ENCODE data around the gene ZNF770. TPM values are rescaled to one million over a fixed set of nuclear protein-coding genes. Genes with fewer than 3 reads are reported as not detected.

ZNF770 gene
- total RNA-seq, 1 experiment from 2014 or later = 33.0 TPM

DNA sequence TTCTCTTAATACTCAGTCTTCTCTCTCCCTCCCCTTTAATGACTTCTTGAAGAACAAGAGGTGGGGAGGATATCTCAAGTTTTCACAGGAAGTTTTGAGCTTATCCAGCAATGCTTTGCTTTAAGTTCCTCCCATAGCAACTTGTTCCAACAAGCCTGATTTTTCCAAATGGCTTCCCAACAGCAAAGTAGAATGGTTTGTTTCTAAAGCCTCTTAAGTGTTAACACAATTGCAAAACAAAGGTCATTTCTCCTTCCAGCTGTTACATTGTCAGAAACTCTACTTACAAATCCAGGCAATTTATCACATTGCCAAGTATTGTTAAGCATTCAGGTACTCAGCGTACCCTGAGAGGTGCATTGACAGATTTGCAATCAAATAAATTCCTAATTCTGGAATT lies 6.8 kb upstream of the ZNF770 start:
- CTCF ChIA-PET = no interaction called here
- POLR2A ChIA-PET = no interaction called here

DNA sequence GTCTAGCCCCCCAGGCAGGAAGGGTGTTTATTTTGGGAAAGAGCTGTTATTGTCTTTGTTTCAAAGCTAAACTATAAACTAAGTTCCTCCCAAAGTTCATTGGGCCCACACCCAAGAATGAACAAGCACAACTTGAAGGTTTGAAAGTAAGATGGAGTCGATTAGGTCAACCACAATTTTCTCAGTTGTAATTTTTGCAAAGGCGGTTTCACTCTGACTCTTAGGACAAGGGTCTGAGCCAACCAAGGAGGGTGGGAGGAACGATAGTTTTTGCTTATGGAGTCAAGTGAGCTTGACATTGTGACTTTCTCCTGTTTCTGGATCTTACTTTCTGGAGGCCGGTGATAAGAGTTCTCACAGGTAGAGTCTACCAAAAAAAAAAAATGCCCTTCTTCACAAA lies 5.8 kb upstream of the ZNF770 start:
- no peak overlapping the region for H3K27ac Mint-ChIP-seq (ENCODE audit: unreplicated experiment)
- ChIA-PET CTCF (no interaction called here), POLR2A (no interaction called here)
- Histone ChIP-seq H3K27me3 (replicated peaks; ENCODE audit: control insufficient read depth, insufficient read depth, low read length) (no peaks in the 10 kb centered on the region), H3K4me1 (peaks cover 3% of the 10 kb centered on the region; the same call in 1 of the 2 replicates), H3K4me3 (ENCODE audit: low read depth, low read length) (no peak overlapping the region), H3K9me3 (no peaks in the 10 kb centered on the region), H3K36me3 (ENCODE audit: control insufficient read depth, insufficient read depth, low read length) (no peaks in the 10 kb centered on the region)
- H3K4me3 Mint-ChIP-seq (ENCODE audit: unreplicated experiment) = no peak overlapping the region
- BruUV-seq (replicated peaks) = no TSS peak
- TF ChIP-seq, protein P1, sequence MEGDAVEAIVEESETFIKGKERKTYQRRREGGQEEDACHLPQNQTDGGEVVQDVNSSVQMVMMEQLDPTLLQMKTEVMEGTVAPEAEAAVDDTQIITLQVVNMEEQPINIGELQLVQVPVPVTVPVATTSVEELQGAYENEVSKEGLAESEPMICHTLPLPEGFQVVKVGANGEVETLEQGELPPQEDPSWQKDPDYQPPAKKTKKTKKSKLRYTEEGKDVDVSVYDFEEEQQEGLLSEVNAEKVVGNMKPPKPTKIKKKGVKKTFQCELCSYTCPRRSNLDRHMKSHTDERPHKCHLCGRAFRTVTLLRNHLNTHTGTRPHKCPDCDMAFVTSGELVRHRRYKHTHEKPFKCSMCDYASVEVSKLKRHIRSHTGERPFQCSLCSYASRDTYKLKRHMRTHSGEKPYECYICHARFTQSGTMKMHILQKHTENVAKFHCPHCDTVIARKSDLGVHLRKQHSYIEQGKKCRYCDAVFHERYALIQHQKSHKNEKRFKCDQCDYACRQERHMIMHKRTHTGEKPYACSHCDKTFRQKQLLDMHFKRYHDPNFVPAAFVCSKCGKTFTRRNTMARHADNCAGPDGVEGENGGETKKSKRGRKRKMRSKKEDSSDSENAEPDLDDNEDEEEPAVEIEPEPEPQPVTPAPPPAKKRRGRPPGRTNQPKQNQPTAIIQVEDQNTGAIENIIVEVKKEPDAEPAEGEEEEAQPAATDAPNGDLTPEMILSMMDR (IDR thresholded peaks at IDR 0.05; ENCODE audit: insufficient read depth in 1 of 2, low read depth in 1 of 2, low read length in 1 of 2, severe bottlenecking in 1 of 2, unreplicated experiment in 1 of 2) = no peak
- no peaks in the 10 kb centered on the region for H3K27me3 Mint-ChIP-seq (ENCODE audit: insufficient read depth, unreplicated experiment)
- no peak for DNase-seq
- no peaks in the 10 kb centered on the region for H3K36me3 Mint-ChIP-seq (ENCODE audit: insufficient read depth, unreplicated experiment)
- intact Hi-C loops (cut with micrococcal nuclease; ENCODE audit: unreplicated experiment) = no loop called here
- no peaks in the 10 kb centered on the region for H3K4me1 Mint-ChIP-seq (ENCODE audit: low read depth, unreplicated experiment)
- H3K9me3 Mint-ChIP-seq (ENCODE audit: unreplicated experiment) = no peaks in the 10 kb centered on the region

More for the DNA sequence above, 6.8 kb upstream of the ZNF770 start:
- Mint-ChIP-seq H3K27ac (ENCODE audit: unreplicated experiment) (no peak overlapping the region), H3K4me1 (ENCODE audit: low read depth, unreplicated experiment) (no peaks in the 10 kb centered on the region), H3K4me3 (ENCODE audit: unreplicated experiment) (no peak overlapping the region), H3K27me3 (ENCODE audit: insufficient read depth, unreplicated experiment) (no peaks in the 10 kb centered on the region), H3K9me3 (ENCODE audit: unreplicated experiment) (no peaks in the 10 kb centered on the region), H3K36me3 (ENCODE audit: insufficient read depth, unreplicated experiment) (no peaks in the 10 kb centered on the region)
- Histone ChIP-seq H3K9me3 (no peaks in the 10 kb centered on the region), H3K4me1 (no peaks in the 10 kb centered on the region), H3K27me3 (replicated peaks; ENCODE audit: control insufficient read depth, insufficient read depth, low read length) (no peaks in the 10 kb centered on the region), H3K4me3 (ENCODE audit: low read depth, low read length) (no peak overlapping the region), H3K36me3 (ENCODE audit: control insufficient read depth, insufficient read depth, low read length) (no peaks in the 10 kb centered on the region)
- intact Hi-C loops (cut with micrococcal nuclease; ENCODE audit: unreplicated experiment) = no loop called here
- BruUV-seq (replicated peaks) = no TSS peak
- TF ChIP-seq, protein P1 (IDR thresholded peaks at IDR 0.05; ENCODE audit: insufficient read depth in 1 of 2, low read depth in 1 of 2, low read length in 1 of 2, severe bottlenecking in 1 of 2, unreplicated experiment in 1 of 2) = no peak
- no peak for DNase-seq

DNA sequence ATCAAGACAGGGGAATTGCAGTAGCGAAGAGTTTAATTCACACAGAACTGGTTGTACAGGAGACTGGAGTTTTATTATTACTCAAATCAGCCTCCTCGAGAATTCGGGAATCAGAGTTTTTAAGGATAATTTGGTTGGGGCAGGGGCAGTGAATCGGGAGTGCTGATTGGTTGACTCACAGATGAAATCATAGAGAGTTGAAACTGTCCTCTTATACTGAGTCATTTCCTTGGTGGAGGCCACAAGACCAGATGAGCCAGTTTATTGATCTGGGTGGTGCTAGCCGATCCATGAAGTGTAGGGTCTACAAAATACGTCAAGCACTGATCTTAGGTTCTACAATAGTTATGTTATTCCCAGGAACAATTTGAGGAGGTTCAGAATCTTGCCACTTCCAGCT lies 5.3 kb upstream of the ZNF770 start:
- ChIA-PET POLR2A (no interaction called here), CTCF (no interaction called here)
- Mint-ChIP-seq H3K9me3 (ENCODE audit: unreplicated experiment) (no peaks in the 10 kb centered on the region), H3K4me3 (ENCODE audit: unreplicated experiment) (no peak overlapping the region), H3K27ac (ENCODE audit: unreplicated experiment) (no peak overlapping the region), H3K36me3 (ENCODE audit: insufficient read depth, unreplicated experiment) (peaks cover 2% of the 10 kb centered on the region), H3K27me3 (ENCODE audit: insufficient read depth, unreplicated experiment) (no peaks in the 10 kb centered on the region), H3K4me1 (ENCODE audit: low read depth, unreplicated experiment) (no peaks in the 10 kb centered on the region)
- BruUV-seq (replicated peaks) = no TSS peak
- no peak for DNase-seq
- H3K27me3 ChIP-seq (replicated peaks; ENCODE audit: control insufficient read depth, insufficient read depth, low read length) = no peaks in the 10 kb centered on the region
- peaks cover 4% of the 10 kb centered on the region; the same call in 1 of the 2 replicates for H3K4me1 ChIP-seq
- no peak overlapping the region for H3K4me3 ChIP-seq (ENCODE audit: low read depth, low read length)
- intact Hi-C loops (cut with micrococcal nuclease; ENCODE audit: unreplicated experiment) = no loop called here
- no peaks in the 10 kb centered on the region for H3K9me3 ChIP-seq
- TF ChIP-seq, protein P1 (IDR thresholded peaks at IDR 0.05; ENCODE audit: insufficient read depth in 1 of 2, low read depth in 1 of 2, low read length in 1 of 2, severe bottlenecking in 1 of 2, unreplicated experiment in 1 of 2) = no peak
- H3K36me3 ChIP-seq (ENCODE audit: control insufficient read depth, insufficient read depth, low read length) = no peaks in the 10 kb centered on the region

Data from Caco-2 (cell line).